Activated T-cell treated with anti-CD3 and anti-CD28 coated beads, Interleukin-2, amount 50 U/mL, for 72 hours (primary cell): ENCODE data around the gene ITK. TPM values are rescaled to one million over a fixed set of nuclear protein-coding genes. Genes with fewer than 3 reads are reported as not detected.

ENCODE experiments used
- ATAC-seq, 2 donors: fragments of 150-1000 bp; cut with Tn5 transposase; replicated peaks in 1 of 2; 2 replicates each; pipeline ENCODE4 v1.10.0; 2021; ENCODE audit warnings: moderate library complexity in 2 of 2, mild to moderate bottlenecking in 1 of 2
- DNase-seq, 2 donors: peaks; one replicate each; pipeline ENCODE4 v3.0.0; 2021 to 2022; ENCODE audit warnings: mixed read lengths in 1 of 2
- H3K27ac Mint-ChIP-seq: one replicate; pipeline ENCODE4 v1.8.0; 2022; ENCODE audit warnings: mild to moderate bottlenecking, moderate library complexity, mixed read lengths
- H3K27me3 Mint-ChIP-seq: one replicate; pipeline ENCODE4 v1.8.0; 2022; ENCODE audit warnings: low read depth, mixed read lengths
- H3K36me3 Mint-ChIP-seq, 2 donors: one replicate each; pipeline ENCODE4 v1.8.0; 2022; ENCODE audit warnings: mixed read lengths in 2 of 2, mild to moderate bottlenecking in 1 of 2; ENCODE audit not compliant: insufficient read depth in 2 of 2
- H3K4me1 Mint-ChIP-seq: one replicate; pipeline ENCODE4 v1.8.0; 2022; ENCODE audit warnings: low read depth, mixed read lengths
- H3K4me3 Mint-ChIP-seq, 2 donors: one replicate each; pipeline ENCODE4 v1.8.0; 2022; ENCODE audit warnings: mild to moderate bottlenecking in 2 of 2, mixed read lengths in 2 of 2, moderate library complexity in 2 of 2
- H3K9me3 Mint-ChIP-seq, 2 donors: one replicate each; pipeline ENCODE4 v1.8.0; 2022; ENCODE audit warnings: mixed read lengths in 2 of 2
- total RNA-seq, 2 donors: library from RNA; stranded (reverse); gene quantifications; one replicate each; pipeline ENCODE4 v1.2.3, GENCODE V29; 2022

Gene ITK
- total RNA-seq, 2 donors from 2014 or later = 289 to 314 TPM

GRCh38 chr5:157269165-157269671, 88.6 kb downstream of the ITK start:
- peak overlapping the region; percentile 78 to 95 for H3K4me3 Mint-ChIP-seq
- DNase-seq = no peak
- ATAC-seq = no peak
- peaks cover 88% of the 10 kb centered on the region for H3K4me1 Mint-ChIP-seq
- no peaks in the 10 kb centered on the region for H3K27me3 Mint-ChIP-seq
- no peaks in the 10 kb centered on the region for H3K9me3 Mint-ChIP-seq
- H3K27ac Mint-ChIP-seq = peak overlapping the region; percentile 95
- H3K36me3 Mint-ChIP-seq = peaks cover 11 to 15% of the 10 kb centered on the region in 2 donors

- Mint-ChIP-seq H3K27me3 (no peaks in the 10 kb centered on the region), H3K4me1 (peaks cover 88% of the 10 kb centered on the region), H3K9me3 (no peaks in the 10 kb centered on the region), H3K4me3 (peak overlapping the region; percentile 78 to 95), H3K27ac (peak overlapping the region; percentile 95), H3K36me3 (peaks cover 11 to 15% of the 10 kb centered on the region in 2 donors)
- DNase-seq (peak in 1 of 2 donors; percentile 51), ATAC-seq (peak; percentile 13 to 17)
These were observed 89.2 kb downstream of the ITK start for GRCh38 chr5:157269761-157270272.

GRCh38 chr5:157270771-157271170, 90.1 kb downstream of the ITK start:
- Mint-ChIP-seq H3K4me3 (peak overlapping the region; percentile 78 to 95), H3K36me3 (peaks cover 11 to 17% of the 10 kb centered on the region in 2 donors), H3K9me3 (no peaks in the 10 kb centered on the region), H3K27me3 (no peaks in the 10 kb centered on the region), H3K27ac (peak overlapping the region; percentile 95), H3K4me1 (peaks cover 85% of the 10 kb centered on the region)
- ATAC-seq (no peak), DNase-seq (no peak)

- DNase-seq (peak; percentile 91 to 93), ATAC-seq (peak; percentile 86)
- H3K27me3 Mint-ChIP-seq = no peaks in the 10 kb centered on the region
- peak overlapping the region; percentile 95 for H3K27ac Mint-ChIP-seq
- peaks cover 95% of the 10 kb centered on the region for H3K4me1 Mint-ChIP-seq
- peaks cover 11 to 17% of the 10 kb centered on the region in 2 donors for H3K36me3 Mint-ChIP-seq
- H3K4me3 Mint-ChIP-seq = peak overlapping the region; percentile 78 to 95
- no peaks in the 10 kb centered on the region for H3K9me3 Mint-ChIP-seq
These were observed 91.2 kb downstream of the ITK start for GRCh38 chr5:157271740-157272271.

GRCh38 chr5:157273131-157273556, 92.5 kb downstream of the ITK start:
- Mint-ChIP-seq H3K27me3 (no peaks in the 10 kb centered on the region), H3K27ac (peak overlapping the region; percentile 95), H3K9me3 (no peaks in the 10 kb centered on the region), H3K36me3 (peaks cover 11 to 19% of the 10 kb centered on the region in 2 donors), H3K4me3 (peak overlapping the region; percentile 78 to 95), H3K4me1 (peaks cover 95% of the 10 kb centered on the region)
- DNase-seq (peak; percentile 57 to 65), ATAC-seq (peak; percentile 50 to 55)

- ATAC-seq (no peak), DNase-seq (no peak)
- no peaks in the 10 kb centered on the region for H3K27me3 Mint-ChIP-seq
- no peak overlapping the region for H3K27ac Mint-ChIP-seq
- peak overlapping the region in 1 of 2 donors; percentile 9 for H3K4me3 Mint-ChIP-seq
- no peaks in the 10 kb centered on the region for H3K9me3 Mint-ChIP-seq
- peaks cover 7 to 12% of the 10 kb centered on the region in 2 donors for H3K36me3 Mint-ChIP-seq
- H3K4me1 Mint-ChIP-seq = peaks cover 95% of the 10 kb centered on the region
These were observed 94.8 kb downstream of the ITK start for GRCh38 chr5:157275403-157275802.

GRCh38 chr5:157278319-157279037, 97.8 kb downstream of the ITK start:
- H3K9me3 Mint-ChIP-seq = peaks cover 3 to 8% of the 10 kb centered on the region in 2 donors
- peaks cover 95% of the 10 kb centered on the region for H3K4me1 Mint-ChIP-seq
- no peak overlapping the region for H3K4me3 Mint-ChIP-seq
- ATAC-seq (no peak), DNase-seq (no peak)
- peaks cover 11 to 18% of the 10 kb centered on the region in 2 donors for H3K36me3 Mint-ChIP-seq
- no peaks in the 10 kb centered on the region for H3K27me3 Mint-ChIP-seq
- peak overlapping the region; percentile 66 for H3K27ac Mint-ChIP-seq

- Mint-ChIP-seq H3K27ac (peak overlapping the region; percentile 74), H3K4me3 (peak overlapping the region; percentile 28 to 40), H3K9me3 (peaks cover 3 to 8% of the 10 kb centered on the region in 2 donors), H3K4me1 (peaks cover 95% of the 10 kb centered on the region), H3K36me3 (peaks cover 11 to 18% of the 10 kb centered on the region in 2 donors), H3K27me3 (no peaks in the 10 kb centered on the region)
- DNase-seq = no peak
- no peak for ATAC-seq
These were observed 99.1 kb downstream of the ITK start for GRCh38 chr5:157279605-157280239.

GRCh38 chr5:157280927-157281326, 100.3 kb downstream of the ITK start:
- H3K27ac Mint-ChIP-seq = peak overlapping the region; percentile 74
- peaks cover 11 to 17% of the 10 kb centered on the region in 2 donors for H3K36me3 Mint-ChIP-seq
- peaks cover 3 to 8% of the 10 kb centered on the region in 2 donors for H3K9me3 Mint-ChIP-seq
- DNase-seq (no peak), ATAC-seq (peak; percentile 27 to 49)
- H3K27me3 Mint-ChIP-seq = no peaks in the 10 kb centered on the region
- H3K4me3 Mint-ChIP-seq = peak overlapping the region; percentile 38 to 51
- peaks cover 89% of the 10 kb centered on the region for H3K4me1 Mint-ChIP-seq

GRCh38 chr5:157282150-157282549, 101.5 kb downstream of the ITK start:
- H3K4me3 Mint-ChIP-seq = peak overlapping the region; percentile 6 to 57
- peak; percentile 42 to 61 for ATAC-seq

GRCh38 chr5:157283434-157283833, 102.8 kb downstream of the ITK start:
- Mint-ChIP-seq H3K27ac (peak overlapping the region; percentile 76), H3K4me1 (peaks cover 81% of the 10 kb centered on the region), H3K4me3 (peak overlapping the region; percentile 33 to 57), H3K9me3 (peaks cover 3 to 8% of the 10 kb centered on the region in 2 donors), H3K36me3 (peaks cover 13 to 29% of the 10 kb centered on the region in 2 donors), H3K27me3 (no peaks in the 10 kb centered on the region)
- peak; percentile 50 to 58 for ATAC-seq
- DNase-seq = no peak

More at GRCh38 chr5:157282150-157282549, 101.5 kb downstream of the ITK start:
- Mint-ChIP-seq H3K27me3 (no peaks in the 10 kb centered on the region), H3K9me3 (peaks cover 3 to 8% of the 10 kb centered on the region in 2 donors), H3K4me1 (peaks cover 79% of the 10 kb centered on the region), H3K36me3 (peaks cover 13 to 18% of the 10 kb centered on the region in 2 donors), H3K27ac (peak overlapping the region; percentile 76)
- DNase-seq = no peak

GRCh38 chr5:157284458-157285212, 104.0 kb downstream of the ITK start:
- ATAC-seq (no peak), DNase-seq (no peak)
- peaks cover 14 to 31% of the 10 kb centered on the region in 2 donors for H3K36me3 Mint-ChIP-seq
- no peak overlapping the region for H3K4me3 Mint-ChIP-seq
- peak overlapping the region; percentile 51 for H3K27ac Mint-ChIP-seq
- peaks cover 3 to 8% of the 10 kb centered on the region in 2 donors for H3K9me3 Mint-ChIP-seq
- H3K27me3 Mint-ChIP-seq = no peaks in the 10 kb centered on the region
- peaks cover 81% of the 10 kb centered on the region for H3K4me1 Mint-ChIP-seq
